GM23338 (cell line): ENCODE data around the gene CHRM4. TPM values are rescaled to one million over a fixed set of nuclear protein-coding genes. Genes with fewer than 3 reads are reported as not detected.

Experiments
- ATAC-seq: fragments of 200-7000 bp; cut with Tn5 transposase; 3 replicates; pipeline ENCODE4 v1.9.1; 2020
- DNase-seq: peaks from one replicate; pipeline ENCODE4 v3.0.0-alpha.2; 2015; ENCODE audit warnings: low spot score
- H2AFZ ChIP-seq: fragments of 200-600 bp; sonication (generic); 2 replicates; pipeline ENCODE4 v1.8.0; 2016; ENCODE audit warnings: antibody characterized with exemption, mild to moderate bottlenecking, moderate library complexity
- H3F3A ChIP-seq: fragments of 200-600 bp; sonication (generic); replicated peaks from 2 replicates; pipeline ENCODE4 v1.8.0; 2017; ENCODE audit warnings: antibody characterized with exemption, mixed run types, low read depth
- H3K27ac ChIP-seq: fragments of 200-600 bp; sonication (generic); 2 replicates; pipeline ENCODE4 v1.6.1; 2016; ENCODE audit warnings: low read depth
- H3K27me3 ChIP-seq: fragments of 200-600 bp; sonication (generic); 2 replicates; pipeline ENCODE4 v1.8.0; 2016; ENCODE audit warnings: mild to moderate bottlenecking, mixed run types, moderate library complexity; ENCODE audit not compliant: insufficient read depth
- H3K36me3 ChIP-seq: fragments of 200-600 bp; sonication (generic); 2 replicates; pipeline ENCODE4 v1.8.0; 2016; ENCODE audit warnings: mild to moderate bottlenecking; ENCODE audit not compliant: insufficient read depth
- H3K4me1 ChIP-seq: fragments of 200-600 bp; sonication (generic); 2 replicates; pipeline ENCODE4 v1.8.0; 2016; ENCODE audit warnings: mild to moderate bottlenecking, moderate library complexity; ENCODE audit not compliant: insufficient read depth
- H3K4me2 ChIP-seq: fragments of 200-600 bp; sonication (generic); 2 replicates; pipeline ENCODE4 v1.7.1; 2017; ENCODE audit warnings: mixed run types
- H3K4me3 ChIP-seq: fragments of 200-600 bp; sonication (generic); 2 replicates; pipeline ENCODE4 v1.6.1; 2016; ENCODE audit warnings: mixed run types
- H3K79me2 ChIP-seq: fragments of 200-600 bp; sonication (generic); replicated peaks from 2 replicates; pipeline ENCODE4 v1.8.0; 2017; ENCODE audit warnings: mild to moderate bottlenecking; ENCODE audit not compliant: insufficient read depth
- H3K9me2 ChIP-seq: fragments of 200-600 bp; sonication (generic); 2 replicates; pipeline ENCODE4 v1.8.0; 2017; ENCODE audit not compliant: insufficient read depth
- H4K20me1 ChIP-seq: fragments of 200-600 bp; sonication (generic); replicated peaks from 2 replicates; pipeline ENCODE4 v1.8.0; 2017; ENCODE audit warnings: mild to moderate bottlenecking; ENCODE audit not compliant: insufficient read depth
- H3K27ac Mint-ChIP-seq: 2 replicates; pipeline ENCODE4 v1.8.0; 2020; ENCODE audit warnings: inconsistent platforms, mild to moderate bottlenecking, moderate library complexity, mixed read lengths
- H3K27me3 Mint-ChIP-seq: 3 replicates; pipeline ENCODE4 v1.8.0; 2022; ENCODE audit warnings: low read depth, mild to moderate bottlenecking, moderate library complexity, mixed read lengths, inconsistent platforms; ENCODE audit not compliant: insufficient read depth, poor library complexity
- H3K36me3 Mint-ChIP-seq: 3 replicates; pipeline ENCODE4 v1.8.0; 2021; ENCODE audit warnings: low read depth, mild to moderate bottlenecking, inconsistent platforms, moderate library complexity, mixed read lengths
- H3K4me1 Mint-ChIP-seq: 3 replicates; pipeline ENCODE4 v1.8.0; 2020; ENCODE audit warnings: mild to moderate bottlenecking, inconsistent platforms, mixed read lengths
- H3K4me3 Mint-ChIP-seq: 3 replicates; pipeline ENCODE4 v1.8.0; 2021; ENCODE audit warnings: moderate library complexity, mild to moderate bottlenecking, inconsistent platforms, mixed read lengths
- H3K9me3 Mint-ChIP-seq: 3 replicates; pipeline ENCODE4 v1.8.0; 2020; ENCODE audit warnings: moderate library complexity, mild to moderate bottlenecking, inconsistent platforms, mixed read lengths
- CREB1 ChIP-seq: fragments of 250-450 bp; sonication (Bioruptor Pico); IDR thresholded peaks from 2 replicates; pipeline ENCODE4 v1.5.0; 2020; ENCODE audit warnings: low read depth, mild to moderate bottlenecking, moderate library complexity
- CTCF ChIP-seq, 2 experiments: fragments of 200-600 bp in 1 of 2; sonication (generic) in 1 of 2; conservative IDR thresholded peaks; 2 replicates each; pipeline versions ENCODE4 v1.5.1 to v1.6.1; 2016 to 2017; ENCODE audit warnings: antibody characterized with exemption in 2 of 2, low read depth in 2 of 2, mild to moderate bottlenecking in 2 of 2, moderate library complexity in 1 of 2
- EZH2 ChIP-seq: fragments of 200-600 bp; sonication (generic); IDR thresholded peaks from one replicate; pipeline ENCODE4 v1.8.0; 2017; ENCODE audit warnings: antibody characterized with exemption, mild to moderate bottlenecking, low read depth; ENCODE audit not compliant: unreplicated experiment
- EZH2phosphoT487 ChIP-seq: fragments of 200-600 bp; sonication (generic); IDR thresholded peaks from one replicate; pipeline ENCODE4 v1.8.1; 2018; ENCODE audit warnings: antibody characterized with exemption; ENCODE audit not compliant: unreplicated experiment
- JUNB ChIP-seq: IDR thresholded peaks from one replicate; pipeline ENCODE4 v1.6.1; 2016; ENCODE audit warnings: antibody characterized with exemption; ENCODE audit not compliant: unreplicated experiment
- NANOG ChIP-seq: IDR thresholded peaks from 2 replicates; pipeline ENCODE4 v1.6.1; 2016; ENCODE audit warnings: antibody characterized with exemption, borderline replicate concordance
- POLR2AphosphoS5 ChIP-seq: IDR thresholded peaks from 2 replicates; pipeline ENCODE4 v1.6.1; 2016; ENCODE audit warnings: antibody characterized with exemption, low read depth
- STAT1 ChIP-seq: IDR thresholded peaks from one replicate; pipeline ENCODE4 v1.6.1; 2016; ENCODE audit warnings: antibody characterized with exemption; ENCODE audit not compliant: unreplicated experiment
- ZNF114 ChIP-seq: fragments of 250-450 bp; sonication (Bioruptor Pico); IDR thresholded peaks from 2 replicates; pipeline ENCODE4 v1.5.0; 2020; ENCODE audit warnings: mild to moderate bottlenecking, moderate library complexity
- ZNF331 ChIP-seq: fragments of 250-450 bp; sonication (Bioruptor Pico); IDR thresholded peaks from 2 replicates; pipeline ENCODE4 v1.5.0; 2020; ENCODE audit warnings: low read depth, mild to moderate bottlenecking, moderate library complexity
- ZNF462 ChIP-seq: fragments of 250-450 bp; sonication (Bioruptor Pico); IDR thresholded peaks from 2 replicates; pipeline ENCODE4 v1.5.0; 2020; ENCODE audit warnings: mild to moderate bottlenecking, moderate library complexity
- polyA plus RNA-seq: library from polyadenylated mRNA; unstranded; fragments of >200 nt; fragmentation: Nextera tagmentation; extraction: Ambion mirVana; gene quantifications from 2 replicates; pipeline ENCODE4 v1.2.1, GENCODE V29; 2016
- total RNA-seq: library from RNA; depleted of rRNA; stranded (reverse); fragments of >200 nt; shearing (Covaris generic); gene quantifications from 2 replicates; pipeline ENCODE4 v1.2.3, GENCODE V29; 2014
- TF ChIP-seq, protein P1 (sequence below): IDR thresholded peaks from 2 replicates; pipeline ENCODE4 v1.6.1; 2016; ENCODE audit warnings: antibody characterized with exemption
- TF ChIP-seq, protein P2 (sequence below): IDR thresholded peaks from one replicate; pipeline ENCODE4 v1.6.1; 2018; ENCODE audit warnings: antibody characterized with exemption; ENCODE audit not compliant: unreplicated experiment

Gene CHRM4
- total and polyA plus RNA-seq, 2 experiments from 2014 or later, result 0.97 TPM; not detected in 1

DNA sequence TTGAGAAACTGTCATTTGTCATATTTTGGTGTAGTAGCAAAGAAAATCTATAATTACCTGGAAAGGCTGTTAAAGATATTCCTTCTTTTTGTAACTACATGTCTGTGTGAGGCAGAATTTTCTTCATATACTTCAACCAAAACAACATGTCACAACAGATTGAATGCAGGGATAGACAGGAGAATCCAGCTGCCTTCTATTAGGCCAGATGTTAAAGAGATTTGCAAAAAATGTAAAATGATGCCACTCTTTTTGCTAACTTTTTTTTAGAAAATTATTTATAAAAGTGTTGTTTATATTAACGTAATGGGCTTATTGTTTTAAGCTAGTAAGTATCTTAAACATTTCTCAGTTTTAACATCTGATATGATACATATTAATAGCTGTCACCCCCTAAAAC lies 31.6 kb downstream of the CHRM4 start:
- H3K27me3 Mint-ChIP-seq, result peaks cover 10% of the 10 kb centered on the region
- H3K79me2 ChIP-seq, result peaks cover 76% of the 10 kb centered on the region

More for the DNA sequence above, 31.6 kb downstream of the CHRM4 start:
- Histone ChIP-seq H3K9me2 (no peaks in the 10 kb centered on the region), H3K4me1 (peaks cover 22% of the 10 kb centered on the region), H4K20me1 (peaks cover 29% of the 10 kb centered on the region), H2AFZ (no peak overlapping the region), H3K36me3 (no peaks in the 10 kb centered on the region; the same call in 1 of the 2 replicates), H3K27ac (no peak overlapping the region), H3K27me3 (no peaks in the 10 kb centered on the region), H3K4me3 (no peak overlapping the region), H3K4me2 (no peak overlapping the region), H3F3A (no peaks in the 10 kb centered on the region)
- no peak for DNase-seq
- no peak overlapping the region for H3K4me3 Mint-ChIP-seq
- H3K36me3 Mint-ChIP-seq, result peaks cover 3% of the 10 kb centered on the region
- H3K27ac Mint-ChIP-seq, result no peak overlapping the region
- ATAC-seq, result no peak
- TF ChIP-seq, protein P1, sequence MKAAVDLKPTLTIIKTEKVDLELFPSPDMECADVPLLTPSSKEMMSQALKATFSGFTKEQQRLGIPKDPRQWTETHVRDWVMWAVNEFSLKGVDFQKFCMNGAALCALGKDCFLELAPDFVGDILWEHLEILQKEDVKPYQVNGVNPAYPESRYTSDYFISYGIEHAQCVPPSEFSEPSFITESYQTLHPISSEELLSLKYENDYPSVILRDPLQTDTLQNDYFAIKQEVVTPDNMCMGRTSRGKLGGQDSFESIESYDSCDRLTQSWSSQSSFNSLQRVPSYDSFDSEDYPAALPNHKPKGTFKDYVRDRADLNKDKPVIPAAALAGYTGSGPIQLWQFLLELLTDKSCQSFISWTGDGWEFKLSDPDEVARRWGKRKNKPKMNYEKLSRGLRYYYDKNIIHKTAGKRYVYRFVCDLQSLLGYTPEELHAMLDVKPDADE, result no peak
- TF ChIP-seq ZNF462 (CRISPR knock-in tag) (no peak), ZNF331 (CRISPR knock-in tag) (no peak), CREB1 (CRISPR knock-in tag) (no peak), NANOG (no peak), EZH2phosphoT487 (no peak), CTCF (conservative IDR thresholded peaks at IDR 0.05; ENCODE audit: low read depth in 2 of 2) (no peak), EZH2 (no peak), POLR2AphosphoS5 (no peak), STAT1 (no peak), ZNF114 (no peak), JUNB (no peak)
- TF ChIP-seq, protein P2, sequence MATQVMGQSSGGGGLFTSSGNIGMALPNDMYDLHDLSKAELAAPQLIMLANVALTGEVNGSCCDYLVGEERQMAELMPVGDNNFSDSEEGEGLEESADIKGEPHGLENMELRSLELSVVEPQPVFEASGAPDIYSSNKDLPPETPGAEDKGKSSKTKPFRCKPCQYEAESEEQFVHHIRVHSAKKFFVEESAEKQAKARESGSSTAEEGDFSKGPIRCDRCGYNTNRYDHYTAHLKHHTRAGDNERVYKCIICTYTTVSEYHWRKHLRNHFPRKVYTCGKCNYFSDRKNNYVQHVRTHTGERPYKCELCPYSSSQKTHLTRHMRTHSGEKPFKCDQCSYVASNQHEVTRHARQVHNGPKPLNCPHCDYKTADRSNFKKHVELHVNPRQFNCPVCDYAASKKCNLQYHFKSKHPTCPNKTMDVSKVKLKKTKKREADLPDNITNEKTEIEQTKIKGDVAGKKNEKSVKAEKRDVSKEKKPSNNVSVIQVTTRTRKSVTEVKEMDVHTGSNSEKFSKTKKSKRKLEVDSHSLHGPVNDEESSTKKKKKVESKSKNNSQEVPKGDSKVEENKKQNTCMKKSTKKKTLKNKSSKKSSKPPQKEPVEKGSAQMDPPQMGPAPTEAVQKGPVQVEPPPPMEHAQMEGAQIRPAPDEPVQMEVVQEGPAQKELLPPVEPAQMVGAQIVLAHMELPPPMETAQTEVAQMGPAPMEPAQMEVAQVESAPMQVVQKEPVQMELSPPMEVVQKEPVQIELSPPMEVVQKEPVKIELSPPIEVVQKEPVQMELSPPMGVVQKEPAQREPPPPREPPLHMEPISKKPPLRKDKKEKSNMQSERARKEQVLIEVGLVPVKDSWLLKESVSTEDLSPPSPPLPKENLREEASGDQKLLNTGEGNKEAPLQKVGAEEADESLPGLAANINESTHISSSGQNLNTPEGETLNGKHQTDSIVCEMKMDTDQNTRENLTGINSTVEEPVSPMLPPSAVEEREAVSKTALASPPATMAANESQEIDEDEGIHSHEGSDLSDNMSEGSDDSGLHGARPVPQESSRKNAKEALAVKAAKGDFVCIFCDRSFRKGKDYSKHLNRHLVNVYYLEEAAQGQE, result no peak
- no peaks in the 10 kb centered on the region for H3K9me3 Mint-ChIP-seq
- H3K4me1 Mint-ChIP-seq, result peaks cover 48% of the 10 kb centered on the region
